B cell (primary cell): ENCODE results near the gene QSOX1.

Source experiments
- EZH2 ChIP-seq: IDR thresholded peaks from 2 replicates; pipeline ENCODE4 v1.6.1; 2012; ENCODE audit warnings: borderline replicate concordance, low read depth, mild to moderate bottlenecking, moderate library complexity, low read length; ENCODE audit not compliant: insufficient read depth, poor library complexity, severe bottlenecking
- TF ChIP-seq, protein P1 (sequence below): fragments of 200-600 bp; IDR thresholded peaks from one replicate; pipeline ENCODE4 v1.8.0; 2022; ENCODE audit warnings: antibody characterized with exemption, mild to moderate bottlenecking

DNA sequence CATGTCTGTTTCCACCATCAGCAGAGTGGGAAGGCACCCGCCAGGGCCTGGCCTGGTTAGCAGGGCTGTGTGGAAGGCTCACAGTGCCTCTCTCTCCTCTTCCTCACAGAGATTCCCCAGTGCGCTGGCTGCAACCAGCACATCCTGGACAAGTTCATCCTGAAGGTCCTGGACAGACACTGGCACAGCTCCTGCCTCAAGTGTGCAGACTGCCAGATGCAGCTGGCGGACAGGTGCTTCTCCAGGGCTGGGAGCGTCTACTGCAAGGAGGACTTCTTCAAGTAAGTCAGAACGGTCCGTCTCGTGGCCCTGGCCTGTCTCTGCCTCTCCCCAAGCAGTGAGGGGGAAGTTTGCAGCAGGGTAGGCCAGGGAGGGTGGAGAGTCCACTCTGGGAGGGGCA lies 93.5 kb downstream of the QSOX1 start:
- TF ChIP-seq, protein P1, sequence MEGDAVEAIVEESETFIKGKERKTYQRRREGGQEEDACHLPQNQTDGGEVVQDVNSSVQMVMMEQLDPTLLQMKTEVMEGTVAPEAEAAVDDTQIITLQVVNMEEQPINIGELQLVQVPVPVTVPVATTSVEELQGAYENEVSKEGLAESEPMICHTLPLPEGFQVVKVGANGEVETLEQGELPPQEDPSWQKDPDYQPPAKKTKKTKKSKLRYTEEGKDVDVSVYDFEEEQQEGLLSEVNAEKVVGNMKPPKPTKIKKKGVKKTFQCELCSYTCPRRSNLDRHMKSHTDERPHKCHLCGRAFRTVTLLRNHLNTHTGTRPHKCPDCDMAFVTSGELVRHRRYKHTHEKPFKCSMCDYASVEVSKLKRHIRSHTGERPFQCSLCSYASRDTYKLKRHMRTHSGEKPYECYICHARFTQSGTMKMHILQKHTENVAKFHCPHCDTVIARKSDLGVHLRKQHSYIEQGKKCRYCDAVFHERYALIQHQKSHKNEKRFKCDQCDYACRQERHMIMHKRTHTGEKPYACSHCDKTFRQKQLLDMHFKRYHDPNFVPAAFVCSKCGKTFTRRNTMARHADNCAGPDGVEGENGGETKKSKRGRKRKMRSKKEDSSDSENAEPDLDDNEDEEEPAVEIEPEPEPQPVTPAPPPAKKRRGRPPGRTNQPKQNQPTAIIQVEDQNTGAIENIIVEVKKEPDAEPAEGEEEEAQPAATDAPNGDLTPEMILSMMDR, result no peak
- TF ChIP-seq EZH2, result no peak
